Measurements from ENCODE around the gene DUSP16.

Gene DUSP16

GRCh38 chr12:12470751-12471306 is 91.8 kb downstream of the DUSP16 start:
- H3K27me3 ChIP-seq (ENCODE audit: insufficient read depth, low read depth, severe bottlenecking) = no peaks in the 10 kb centered on the region
- DNase-seq = no peak
- H3K27ac ChIP-seq = no peak overlapping the region
- H3K4me3 ChIP-seq (ENCODE audit: low read depth, low read length) = no peak overlapping the region
- H3K36me3 ChIP-seq = peaks cover 6% of the 10 kb centered on the region
- TF ChIP-seq CTCF (IDR thresholded peaks at IDR 0.05; ENCODE audit: low read depth, low read length) = no peak
- H3K9me3 ChIP-seq (ENCODE audit: severe bottlenecking) = no peaks in the 10 kb centered on the region

GRCh38 chr12:12469386-12469785 is 93.3 kb downstream of the DUSP16 start:
- Histone ChIP-seq H3K27ac (no peak overlapping the region), H3K36me3 (peaks cover under 1% of the 10 kb centered on the region; the same call in 1 of the 2 replicates), H3K27me3 (ENCODE audit: insufficient read depth, low read depth, severe bottlenecking) (no peaks in the 10 kb centered on the region), H3K9me3 (ENCODE audit: severe bottlenecking) (no peaks in the 10 kb centered on the region), H3K4me3 (ENCODE audit: low read depth, low read length) (no peak overlapping the region)
- no peak for TF ChIP-seq CTCF (IDR thresholded peaks at IDR 0.05; ENCODE audit: low read depth, low read length)
- DNase-seq = no peak

GRCh38 chr12:12468575-12468974 is 94.1 kb downstream of the DUSP16 start:
- no peak overlapping the region for H3K27ac ChIP-seq
- TF ChIP-seq CTCF (IDR thresholded peaks at IDR 0.05; ENCODE audit: low read depth, low read length) = no peak
- no peak overlapping the region for H3K4me3 ChIP-seq (ENCODE audit: low read depth, low read length)
- H3K27me3 ChIP-seq (ENCODE audit: insufficient read depth, low read depth, severe bottlenecking) = no peaks in the 10 kb centered on the region
- DNase-seq = no peak
- H3K9me3 ChIP-seq (ENCODE audit: severe bottlenecking) = no peaks in the 10 kb centered on the region
- no peaks in the 10 kb centered on the region; the same call in 1 of the 2 replicates for H3K36me3 ChIP-seq

DNA sequence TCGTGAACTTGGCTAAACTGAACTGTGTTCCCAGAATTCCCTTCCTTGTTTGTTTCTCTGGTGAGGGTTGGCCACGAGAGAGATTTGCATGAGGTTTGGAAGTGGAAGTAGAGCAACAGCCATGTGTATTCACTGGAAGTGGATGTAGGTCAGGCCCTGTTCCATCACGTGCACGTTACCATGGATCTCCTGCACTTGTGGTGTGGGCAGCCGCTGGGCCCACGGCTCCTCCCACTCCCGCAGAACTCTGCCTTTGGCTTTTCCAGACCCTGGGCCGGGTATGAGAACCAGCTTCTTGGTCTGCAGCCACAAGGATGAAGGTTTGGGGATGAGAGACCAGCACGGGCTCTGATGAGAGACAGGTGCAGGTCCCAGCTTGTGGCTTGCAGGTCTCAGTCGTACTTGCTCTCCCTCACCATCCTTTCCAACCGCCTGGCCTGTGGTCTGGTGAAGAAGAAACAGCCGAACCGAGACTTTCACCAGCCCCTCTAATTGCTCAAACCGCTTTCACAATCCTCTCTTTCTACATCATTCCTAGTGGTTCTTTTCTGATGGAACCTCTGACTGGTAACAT is 94.9 kb downstream of the DUSP16 start:
- TF ChIP-seq CTCF (IDR thresholded peaks at IDR 0.05; ENCODE audit: low read depth, low read length) = no peak
- Histone ChIP-seq H3K4me3 (ENCODE audit: low read depth, low read length) (no peak overlapping the region), H3K27ac (no peak overlapping the region)

DNA sequence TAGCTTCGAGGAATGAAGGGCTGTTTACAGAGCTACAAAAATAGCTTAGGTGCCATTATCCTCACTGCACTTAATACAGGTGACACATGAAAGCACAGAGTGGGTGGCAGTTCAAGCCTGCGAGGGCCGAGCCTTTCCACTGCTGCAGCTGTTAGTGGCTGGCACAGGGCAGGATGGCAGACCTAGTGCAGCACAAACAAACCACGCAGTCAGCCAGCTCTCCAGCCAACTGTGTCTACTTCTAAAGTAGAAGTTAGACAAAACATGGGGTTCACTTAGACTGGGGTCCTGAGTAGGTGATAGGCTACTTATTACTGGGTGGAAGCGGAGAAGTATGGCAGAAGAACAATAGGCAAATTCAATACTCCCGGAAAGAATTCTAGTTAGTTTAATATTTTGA is 95.4 kb downstream of the DUSP16 start:
- Histone ChIP-seq H3K27me3 (ENCODE audit: insufficient read depth, low read depth, severe bottlenecking) (no peaks in the 10 kb centered on the region), H3K27ac (no peak overlapping the region), H3K36me3 (no peaks in the 10 kb centered on the region), H3K4me3 (ENCODE audit: low read depth, low read length) (no peak overlapping the region), H3K9me3 (ENCODE audit: severe bottlenecking) (no peaks in the 10 kb centered on the region)
- TF ChIP-seq CTCF (IDR thresholded peaks at IDR 0.05; ENCODE audit: low read depth, low read length) = no peak
- DNase-seq = no peak

More for the DNA sequence above, 94.9 kb downstream of the DUSP16 start:
- DNase-seq = no peak
- Histone ChIP-seq H3K27me3 (ENCODE audit: insufficient read depth, low read depth, severe bottlenecking) (no peaks in the 10 kb centered on the region), H3K36me3 (no peaks in the 10 kb centered on the region), H3K9me3 (ENCODE audit: severe bottlenecking) (no peaks in the 10 kb centered on the region)

DNA sequence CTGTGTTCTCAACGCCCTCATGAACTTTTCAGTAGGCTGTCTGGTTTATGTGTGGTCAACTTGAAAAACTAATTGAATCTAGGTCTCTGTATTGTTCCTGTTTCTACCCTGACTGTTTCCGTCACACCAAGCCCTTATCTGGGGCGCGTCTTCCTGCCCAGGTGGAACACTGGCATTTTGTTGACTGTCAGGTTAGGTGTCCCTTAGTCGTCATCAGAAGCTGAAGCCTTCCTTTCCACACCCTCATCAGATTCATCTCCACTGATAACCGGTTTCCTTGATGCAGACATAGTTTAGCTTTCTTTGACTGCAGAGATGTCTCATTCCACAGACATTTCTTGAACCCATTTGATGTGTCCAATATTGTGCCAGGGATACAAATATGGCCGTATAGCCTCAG is 96.5 kb downstream of the DUSP16 start:
- no peak for TF ChIP-seq CTCF (IDR thresholded peaks at IDR 0.05; ENCODE audit: low read depth, low read length)
- H3K4me3 ChIP-seq (ENCODE audit: low read depth, low read length) = no peak overlapping the region
- no peaks in the 10 kb centered on the region for H3K9me3 ChIP-seq (ENCODE audit: severe bottlenecking)
- H3K36me3 ChIP-seq = no peaks in the 10 kb centered on the region
- no peak overlapping the region for H3K27ac ChIP-seq
- H3K27me3 ChIP-seq (ENCODE audit: insufficient read depth, low read depth, severe bottlenecking) = no peaks in the 10 kb centered on the region
- DNase-seq = no peak

All from WERI-Rb-1 (cell line).